Measurements from ENCODE around the gene TCEA3. TPM values are rescaled to one million over a fixed set of nuclear protein-coding genes. Genes with fewer than 3 reads are reported as not detected.

The TCEA3 gene
- total RNA-seq, 4 donors from 2014 or later = 21.4 to 45.8 (median 26.6) TPM

- ATAC-seq = no peak
- Histone ChIP-seq H3K27me3 (no peaks in the 10 kb centered on the region), H3K9me3 (no peaks in the 10 kb centered on the region), H3K4me1 (peaks cover 0 to 38% (median 13%) of the 10 kb centered on the region in 3 donors), H3K27ac (peak overlapping the region in 3 of 4 donors; percentile 13 to 41 (median 29)), H3K36me3 (peaks cover 0 to 53% of the 10 kb centered on the region in 2 donors), H3K4me3 (no peak overlapping the region)
- TF ChIP-seq POLR2A (IDR thresholded peaks at IDR 0.05) = no peak
- WGBS, 2 donors (ENCODE audit: low coverage in 1 of 2) = 93 to 100% methylated on average over 1 to 3 of the region's 3 CpGs
These were observed 29.0 kb upstream of the TCEA3 start for GRCh38 chr1:23453455-23454000.

- peak overlapping the region in 3 of 4 donors; percentile 36 to 65 (median 53) for H3K27ac ChIP-seq
- peaks cover 0 to 38% (median 13%) of the 10 kb centered on the region in 3 donors for H3K4me1 ChIP-seq
- TF ChIP-seq CTCF (IDR thresholded peaks at IDR 0.05) (no peak), POLR2AphosphoS5 (IDR thresholded peaks at IDR 0.05) (peak; percentile 13)
- no peaks in the 10 kb centered on the region for H3K27me3 ChIP-seq
- no peak overlapping the region for H3K4me3 ChIP-seq
- no peaks in the 10 kb centered on the region for H3K9me3 ChIP-seq
- peak; percentile 54 for ATAC-seq
- peaks cover 0 to 53% of the 10 kb centered on the region in 2 donors for H3K36me3 ChIP-seq
- WGBS, 2 donors (ENCODE audit: low coverage in 1 of 2) = no CpG with 5 or more reads among the region's 5 CpGs
These were observed 27.5 kb upstream of the TCEA3 start for GRCh38 chr1:23452011-23452411.

- WGBS, 2 donors (ENCODE audit: low coverage in 1 of 2) = no CpG with 5 or more reads among the region's 1 CpG
- no peak for TF ChIP-seq POLR2AphosphoS5 (IDR thresholded peaks at IDR 0.05)
- no peak for TF ChIP-seq EP300 (IDR thresholded peaks at IDR 0.05)
- TF ChIP-seq POLR2A (IDR thresholded peaks at IDR 0.05) = no peak
- TF ChIP-seq CTCF (IDR thresholded peaks at IDR 0.05) = no peak
- Histone ChIP-seq H3K36me3 (peaks cover 0 to 53% of the 10 kb centered on the region in 2 donors), H3K4me1 (peaks cover 0 to 38% (median 13%) of the 10 kb centered on the region in 3 donors), H3K27ac (peak overlapping the region in 3 of 4 donors; percentile 36 to 65 (median 53)), H3K9me3 (no peaks in the 10 kb centered on the region), H3K27me3 (no peaks in the 10 kb centered on the region), H3K4me3 (no peak overlapping the region)
- ATAC-seq = no peak
These were observed 26.9 kb upstream of the TCEA3 start for GRCh38 chr1:23451441-23451840.

GRCh38 chr1:23450894-23451293 is 26.3 kb upstream of the TCEA3 start:
- Histone ChIP-seq H3K4me1 (peaks cover 0 to 35% (median 10%) of the 10 kb centered on the region in 3 donors), H3K27ac (peak overlapping the region in 1 of 4 donors; percentile 65), H3K4me3 (no peak overlapping the region), H3K9me3 (no peaks in the 10 kb centered on the region), H3K27me3 (no peaks in the 10 kb centered on the region), H3K36me3 (peaks cover 0 to 50% of the 10 kb centered on the region in 2 donors)
- TF ChIP-seq POLR2AphosphoS5 (IDR thresholded peaks at IDR 0.05) (no peak), EP300 (IDR thresholded peaks at IDR 0.05) (no peak), CTCF (IDR thresholded peaks at IDR 0.05) (no peak), POLR2A (IDR thresholded peaks at IDR 0.05) (no peak)
- ATAC-seq = no peak
- WGBS, 2 donors (ENCODE audit: low coverage in 1 of 2) = 78 to 80% methylated on average over 2 to 3 of the region's 4 CpGs

- H3K4me1 ChIP-seq = peaks cover 0 to 40% (median 10%) of the 10 kb centered on the region in 3 donors
- TF ChIP-seq CTCF (IDR thresholded peaks at IDR 0.05) = no peak
- TF ChIP-seq POLR2AphosphoS5 (IDR thresholded peaks at IDR 0.05) = no peak
- TF ChIP-seq POLR2A (IDR thresholded peaks at IDR 0.05) = no peak
- no peak for TF ChIP-seq EP300 (IDR thresholded peaks at IDR 0.05)
- 100% methylated on average over 1 to 2 of the region's 4 CpGs for WGBS, 2 donors (ENCODE audit: low coverage in 1 of 2)
- H3K4me3 ChIP-seq = no peak overlapping the region
- no peaks in the 10 kb centered on the region for H3K27me3 ChIP-seq
- H3K27ac ChIP-seq = peak overlapping the region in 1 of 4 donors; percentile 16
- peaks cover 0 to 49% of the 10 kb centered on the region in 2 donors for H3K36me3 ChIP-seq
- no peaks in the 10 kb centered on the region for H3K9me3 ChIP-seq
- peak; percentile 54 for ATAC-seq
These were observed 25.4 kb upstream of the TCEA3 start for GRCh38 chr1:23449958-23450357.

Data from gastroesophageal sphincter (tissue), 4 donors.